Neural cell (in vitro differentiated cells): ENCODE results near the gene TSSK3. TPM values are rescaled to one million over a fixed set of nuclear protein-coding genes. Genes with fewer than 3 reads are reported as not detected.
A peak's percentile ranks its signal among the peaks of the same experiment; 100 is the strongest.

Experiments
- H2AFZ ChIP-seq: fragments of 200-600, 300-800 bp; sonication (generic), shearing (Covaris generic); 2 replicates; pipeline ENCODE4 v1.6.0; 2014; ENCODE audit warnings: low read depth, mild to moderate bottlenecking, antibody characterized with exemption, low read length, moderate library complexity
- H3F3A ChIP-seq: fragments of 200-600 bp; shearing (Covaris generic); 2 replicates; pipeline ENCODE4 v1.6.1; 2016; ENCODE audit warnings: mild to moderate bottlenecking, moderate library complexity, mixed read lengths, antibody characterized with exemption, low read length; ENCODE audit not compliant: insufficient read depth, poor library complexity, severe bottlenecking
- H3K27ac ChIP-seq: fragments of 200-600, 300-800 bp; sonication (generic), shearing (Covaris generic); 2 replicates; pipeline ENCODE4 v1.5.1; 2014; ENCODE audit warnings: mild to moderate bottlenecking, low read length, moderate library complexity
- H3K27me3 ChIP-seq: fragments of 300-800, 200-600 bp; sonication (generic), shearing (Covaris generic); 2 replicates; pipeline ENCODE4 v1.6.0; 2014; ENCODE audit warnings: mild to moderate bottlenecking, low read depth, low read length, moderate library complexity; ENCODE audit not compliant: insufficient read depth
- H3K36me3 ChIP-seq: fragments of 300-800, 200-600 bp; sonication (generic), shearing (Covaris generic); 2 replicates; pipeline ENCODE4 v1.5.1; 2014; ENCODE audit warnings: mild to moderate bottlenecking, antibody characterized with exemption, low read length, moderate library complexity; ENCODE audit not compliant: insufficient read depth
- H3K4me2 ChIP-seq: fragments of 300-800, 200-600 bp; sonication (generic), shearing (Covaris generic); 2 replicates; pipeline ENCODE4 v1.6.0; 2014; ENCODE audit warnings: mild to moderate bottlenecking, low read length
- H3K4me3 ChIP-seq: fragments of 300-800, 200-600 bp; sonication (generic), shearing (Covaris generic); 2 replicates; pipeline ENCODE4 v1.5.1; 2014; ENCODE audit warnings: mild to moderate bottlenecking, low read length, moderate library complexity
- H3K79me2 ChIP-seq: fragments of 200-600 bp; shearing (Covaris generic); replicated peaks from 2 replicates; pipeline ENCODE4 v1.6.0; 2014; ENCODE audit warnings: mild to moderate bottlenecking, low read length, moderate library complexity; ENCODE audit not compliant: insufficient read depth
- H3K9ac ChIP-seq: fragments of 300-800, 200-600 bp; sonication (generic), shearing (Covaris generic); 2 replicates; pipeline ENCODE4 v1.6.1; 2016; ENCODE audit warnings: mild to moderate bottlenecking, low read length, mixed read lengths
- H3K9me2 ChIP-seq: fragments of 200-600 bp; shearing (Covaris generic); 2 replicates; pipeline ENCODE4 v1.6.1; 2016; ENCODE audit warnings: mild to moderate bottlenecking, low read length, mixed read lengths; ENCODE audit not compliant: insufficient read depth
- H3K9me3 ChIP-seq: fragments of 200-600, 300-800 bp; sonication (generic), shearing (Covaris generic); 2 replicates; pipeline ENCODE4 v1.6.1; 2016; ENCODE audit warnings: mild to moderate bottlenecking, mixed run types, low read length, moderate library complexity, mixed read lengths
- H4K20me1 ChIP-seq: fragments of 200-600 bp; shearing (Covaris generic); 2 replicates; pipeline ENCODE4 v1.6.1; 2016; ENCODE audit warnings: mild to moderate bottlenecking, mixed run types; ENCODE audit not compliant: insufficient read depth
- EP300 ChIP-seq: fragments of 450-650 bp; conservative IDR thresholded peaks from 2 replicates; pipeline ENCODE4 v1.6.1; 2014; ENCODE audit warnings: antibody characterized with exemption, mild to moderate bottlenecking, moderate library complexity; ENCODE audit not compliant: poor library complexity, severe bottlenecking
- EZH2 ChIP-seq: fragments of 200-600, 300-800 bp; shearing (Covaris generic), sonication (generic); IDR thresholded peaks from 2 replicates; pipeline ENCODE4 v1.6.1; 2014; ENCODE audit warnings: antibody characterized with exemption, low read length, borderline replicate concordance, mild to moderate bottlenecking; ENCODE audit not compliant: insufficient read depth, poor library complexity, severe bottlenecking
- POLR2AphosphoS5 ChIP-seq: IDR thresholded peaks from 2 replicates; pipeline ENCODE4 v1.6.1; 2012
- RAD21 ChIP-seq: fragments of 450-650 bp; conservative IDR thresholded peaks from 2 replicates; pipeline ENCODE4 v1.6.1; 2014; ENCODE audit warnings: antibody characterized with exemption, mild to moderate bottlenecking, moderate library complexity
- SMC3 ChIP-seq: fragments of 450-650 bp; conservative IDR thresholded peaks from 2 replicates; pipeline ENCODE4 v1.6.1; 2014; ENCODE audit warnings: antibody characterized with exemption, mild to moderate bottlenecking, moderate library complexity; ENCODE audit not compliant: poor library complexity
- TAF1 ChIP-seq: IDR thresholded peaks from 2 replicates; pipeline ENCODE4 v1.6.1; 2012; ENCODE audit warnings: low read depth
- polyA plus RNA-seq: library from polyadenylated mRNA; depleted of rRNA; stranded (reverse); fragments of >200 nt; gene quantifications from 2 replicates; pipeline ENCODE4 v1.2.3, GENCODE V29; 2014
- TF ChIP-seq, protein P1 (sequence below): IDR thresholded peaks from 2 replicates; pipeline ENCODE4 v1.6.1; 2012; ENCODE audit warnings: borderline replicate concordance
- TF ChIP-seq, protein P2 (sequence below): fragments of 450-650 bp; IDR thresholded peaks from 2 replicates; pipeline ENCODE4 v1.5.1; 2014; ENCODE audit warnings: antibody characterized with exemption, mild to moderate bottlenecking, moderate library complexity; ENCODE audit not compliant: poor library complexity, severe bottlenecking

TSSK3 gene
- polyA plus RNA-seq, 1 donor from 2014 or later, result not detected

DNA sequence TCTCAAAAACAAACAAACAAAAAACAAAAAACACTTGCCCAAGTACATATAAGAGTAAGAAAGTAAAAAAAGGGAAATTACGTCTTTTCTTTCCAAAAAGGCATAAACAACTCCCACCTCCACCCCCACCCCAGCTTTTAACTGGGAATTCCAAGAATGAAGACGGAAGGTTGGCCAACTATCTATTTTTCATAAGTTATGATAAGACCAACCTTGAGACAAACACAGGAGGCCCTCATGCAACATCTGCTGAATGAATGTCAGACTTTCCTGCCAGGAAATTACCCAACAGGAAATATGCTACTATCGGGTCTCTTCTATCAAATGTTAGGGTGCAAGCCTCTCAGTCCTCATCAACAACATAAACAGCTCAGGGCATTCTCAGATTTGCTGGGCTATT lies 30.0 kb downstream of the TSSK3 start:
- no peak overlapping the region for H3K9ac ChIP-seq
- peaks cover 10% of the 10 kb centered on the region for H3K36me3 ChIP-seq
- H4K20me1 ChIP-seq, result no peaks in the 10 kb centered on the region
- no peak for TF ChIP-seq TAF1
- TF ChIP-seq, protein P1, sequence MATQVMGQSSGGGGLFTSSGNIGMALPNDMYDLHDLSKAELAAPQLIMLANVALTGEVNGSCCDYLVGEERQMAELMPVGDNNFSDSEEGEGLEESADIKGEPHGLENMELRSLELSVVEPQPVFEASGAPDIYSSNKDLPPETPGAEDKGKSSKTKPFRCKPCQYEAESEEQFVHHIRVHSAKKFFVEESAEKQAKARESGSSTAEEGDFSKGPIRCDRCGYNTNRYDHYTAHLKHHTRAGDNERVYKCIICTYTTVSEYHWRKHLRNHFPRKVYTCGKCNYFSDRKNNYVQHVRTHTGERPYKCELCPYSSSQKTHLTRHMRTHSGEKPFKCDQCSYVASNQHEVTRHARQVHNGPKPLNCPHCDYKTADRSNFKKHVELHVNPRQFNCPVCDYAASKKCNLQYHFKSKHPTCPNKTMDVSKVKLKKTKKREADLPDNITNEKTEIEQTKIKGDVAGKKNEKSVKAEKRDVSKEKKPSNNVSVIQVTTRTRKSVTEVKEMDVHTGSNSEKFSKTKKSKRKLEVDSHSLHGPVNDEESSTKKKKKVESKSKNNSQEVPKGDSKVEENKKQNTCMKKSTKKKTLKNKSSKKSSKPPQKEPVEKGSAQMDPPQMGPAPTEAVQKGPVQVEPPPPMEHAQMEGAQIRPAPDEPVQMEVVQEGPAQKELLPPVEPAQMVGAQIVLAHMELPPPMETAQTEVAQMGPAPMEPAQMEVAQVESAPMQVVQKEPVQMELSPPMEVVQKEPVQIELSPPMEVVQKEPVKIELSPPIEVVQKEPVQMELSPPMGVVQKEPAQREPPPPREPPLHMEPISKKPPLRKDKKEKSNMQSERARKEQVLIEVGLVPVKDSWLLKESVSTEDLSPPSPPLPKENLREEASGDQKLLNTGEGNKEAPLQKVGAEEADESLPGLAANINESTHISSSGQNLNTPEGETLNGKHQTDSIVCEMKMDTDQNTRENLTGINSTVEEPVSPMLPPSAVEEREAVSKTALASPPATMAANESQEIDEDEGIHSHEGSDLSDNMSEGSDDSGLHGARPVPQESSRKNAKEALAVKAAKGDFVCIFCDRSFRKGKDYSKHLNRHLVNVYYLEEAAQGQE, result no peak
- TF ChIP-seq EZH2, result no peak
- TF ChIP-seq, protein P2, sequence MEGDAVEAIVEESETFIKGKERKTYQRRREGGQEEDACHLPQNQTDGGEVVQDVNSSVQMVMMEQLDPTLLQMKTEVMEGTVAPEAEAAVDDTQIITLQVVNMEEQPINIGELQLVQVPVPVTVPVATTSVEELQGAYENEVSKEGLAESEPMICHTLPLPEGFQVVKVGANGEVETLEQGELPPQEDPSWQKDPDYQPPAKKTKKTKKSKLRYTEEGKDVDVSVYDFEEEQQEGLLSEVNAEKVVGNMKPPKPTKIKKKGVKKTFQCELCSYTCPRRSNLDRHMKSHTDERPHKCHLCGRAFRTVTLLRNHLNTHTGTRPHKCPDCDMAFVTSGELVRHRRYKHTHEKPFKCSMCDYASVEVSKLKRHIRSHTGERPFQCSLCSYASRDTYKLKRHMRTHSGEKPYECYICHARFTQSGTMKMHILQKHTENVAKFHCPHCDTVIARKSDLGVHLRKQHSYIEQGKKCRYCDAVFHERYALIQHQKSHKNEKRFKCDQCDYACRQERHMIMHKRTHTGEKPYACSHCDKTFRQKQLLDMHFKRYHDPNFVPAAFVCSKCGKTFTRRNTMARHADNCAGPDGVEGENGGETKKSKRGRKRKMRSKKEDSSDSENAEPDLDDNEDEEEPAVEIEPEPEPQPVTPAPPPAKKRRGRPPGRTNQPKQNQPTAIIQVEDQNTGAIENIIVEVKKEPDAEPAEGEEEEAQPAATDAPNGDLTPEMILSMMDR, result no peak
- no peak for TF ChIP-seq EP300
- no peak overlapping the region for H2AFZ ChIP-seq
- no peaks in the 10 kb centered on the region for H3K9me2 ChIP-seq
- peaks cover 4% of the 10 kb centered on the region for H3F3A ChIP-seq
- no peaks in the 10 kb centered on the region for H3K27me3 ChIP-seq
- no peaks in the 10 kb centered on the region for H3K9me3 ChIP-seq
- peak overlapping the region; percentile 81 for H3K4me3 ChIP-seq
- no peak overlapping the region for H3K4me2 ChIP-seq
- H3K79me2 ChIP-seq, result peaks cover 53% of the 10 kb centered on the region
- H3K27ac ChIP-seq, result no peak overlapping the region

DNA sequence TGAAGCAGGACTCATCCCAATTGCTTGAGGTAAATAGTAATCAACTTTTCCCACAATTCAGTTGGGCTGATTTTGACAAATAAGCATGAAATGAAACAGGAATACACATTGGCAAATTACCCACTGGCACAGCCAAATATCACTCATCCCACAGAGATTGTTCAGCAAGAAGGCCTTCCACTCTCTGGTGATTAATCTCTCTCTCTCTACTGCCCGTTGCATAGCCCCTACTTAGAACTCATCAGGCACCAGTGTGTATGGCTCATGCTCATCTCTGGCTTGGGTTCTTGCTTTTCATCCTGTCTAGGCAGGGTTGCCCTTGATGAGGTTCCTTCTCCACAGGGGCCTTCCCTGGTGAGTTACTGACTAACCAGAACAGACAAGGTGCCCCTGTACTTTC lies 30.8 kb downstream of the TSSK3 start:
- no peak overlapping the region for H2AFZ ChIP-seq
- H3K27me3 ChIP-seq, result no peaks in the 10 kb centered on the region
- TF ChIP-seq SMC3 (no peak), TAF1 (no peak), POLR2AphosphoS5 (no peak), RAD21 (no peak), EZH2 (no peak), EP300 (no peak)
- TF ChIP-seq, protein P1, result no peak
- TF ChIP-seq, protein P2, result no peak
- H4K20me1 ChIP-seq, result no peaks in the 10 kb centered on the region
- H3K9ac ChIP-seq, result peak overlapping the region; percentile 98
- peaks cover 5% of the 10 kb centered on the region for H3K36me3 ChIP-seq
- H3F3A ChIP-seq, result peaks cover 4% of the 10 kb centered on the region
- peak overlapping the region; percentile 99 for H3K27ac ChIP-seq
- H3K79me2 ChIP-seq, result peaks cover 55% of the 10 kb centered on the region
- H3K4me3 ChIP-seq, result peak overlapping the region; percentile 81
- H3K4me2 ChIP-seq, result peak overlapping the region; percentile 99
- H3K9me2 ChIP-seq, result no peaks in the 10 kb centered on the region
- no peaks in the 10 kb centered on the region for H3K9me3 ChIP-seq
